H1 (cell line): ENCODE measurements around the gene PAQR8. TPM values are rescaled to one million over a fixed set of nuclear protein-coding genes. Genes with fewer than 3 reads are reported as not detected.

Experiments
- BCL11A ChIP-seq, 2 experiments: IDR thresholded peaks; one replicate each; pipeline ENCODE4 v1.6.1; 2011; ENCODE audit warnings: low read depth in 2 of 2, low read length in 2 of 2, mild to moderate bottlenecking in 2 of 2
- BRCA1 ChIP-seq: IDR thresholded peaks from 2 replicates; pipeline ENCODE4 v1.6.1; 2012; ENCODE audit warnings: low read depth, low read length, improper control_type of control experiment
- CREB1 ChIP-seq: IDR thresholded peaks from 2 replicates; pipeline ENCODE4 v1.6.1; 2012; ENCODE audit warnings: inconsistent platforms
- CTCF ChIP-seq, 3 experiments: IDR thresholded peaks; 1 replicate in 2 of 3; 2 replicates in 1 of 3; pipeline versions ENCODE4 v1.5.1 to v1.6.1; 2011; ENCODE audit warnings: low read length in 3 of 3, mild to moderate bottlenecking in 3 of 3, inconsistent platforms in 2 of 3, low read depth in 1 of 3, moderate library complexity in 1 of 3; ENCODE audit not compliant: insufficient read depth in 1 of 3; ENCODE audit errors: control extremely low read depth in 1 of 3
- MAX ChIP-seq: IDR thresholded peaks from 2 replicates; pipeline ENCODE4 v1.6.1; 2012; ENCODE audit warnings: inconsistent platforms
- SAP30 ChIP-seq: fragments of 300-600 bp; sonication (generic); IDR thresholded peaks from 2 replicates; pipeline ENCODE4 v1.7.1; 2012; ENCODE audit warnings: low read length, moderate library complexity, mild to moderate bottlenecking, inconsistent platforms; ENCODE audit not compliant: insufficient read depth, insufficient replicate concordance
- polyA plus RNA-seq, 7 experiments: library from polyadenylated mRNA; depleted of rRNA in 3 of 7; stranded (reverse) in 5 of 7; unstranded in 2 of 7; fragments of >200 nt in 5 of 7; fragments of 200-250 nt in 2 of 7; gene quantifications; 1 replicate in 5 of 7; 2 replicates in 1 of 7; 4 replicates in 1 of 7; pipeline versions ENCODE4 v1.2.1 to v1.2.3, GENCODE V29; 2011 to 2013; ENCODE audit warnings: missing spikeins in 2 of 7, mixed read lengths in 2 of 7
- total RNA-seq: library from RNA; stranded (reverse); fragmentation: NEBNext Ultra II Directional; extraction: Animal tissue kit (Norgen Biotek cat#: 25700); gene quantifications from 2 replicates; pipeline ENCODE4 v1.2.1, GENCODE V29; 2021

PAQR8 gene
- total and polyA plus RNA-seq, 2 of the 8 experiments (the other 6 are each of a cell fraction or from before 2014, with no cell fraction given), result 7.6 to 9.6 TPM

- TF ChIP-seq BCL11A (IDR thresholded peaks at IDR 0.05; ENCODE audit: low read depth in 2 of 2, low read length in 2 of 2) (no peak), CREB1 (no peak), SAP30 (no peak), BRCA1 (no peak), CTCF (IDR thresholded peaks at IDR 0.05; ENCODE audit: control extremely low read depth in 1 of 3, insufficient read depth in 1 of 3, low read depth in 1 of 3, low read length in 3 of 3) (no peak), MAX (no peak)
Measured at GRCh38 chr6:52411911-52412310, 50.0 kb downstream of the PAQR8 start (continued).
